ENCODE results near the gene PDE8B. TPM values are rescaled to one million over a fixed set of nuclear protein-coding genes. Genes with fewer than 3 reads are reported as not detected.

The PDE8B gene
- total RNA-seq, 2 donors from 2014 or later, result 0.89 to 1.4 TPM

DNA sequence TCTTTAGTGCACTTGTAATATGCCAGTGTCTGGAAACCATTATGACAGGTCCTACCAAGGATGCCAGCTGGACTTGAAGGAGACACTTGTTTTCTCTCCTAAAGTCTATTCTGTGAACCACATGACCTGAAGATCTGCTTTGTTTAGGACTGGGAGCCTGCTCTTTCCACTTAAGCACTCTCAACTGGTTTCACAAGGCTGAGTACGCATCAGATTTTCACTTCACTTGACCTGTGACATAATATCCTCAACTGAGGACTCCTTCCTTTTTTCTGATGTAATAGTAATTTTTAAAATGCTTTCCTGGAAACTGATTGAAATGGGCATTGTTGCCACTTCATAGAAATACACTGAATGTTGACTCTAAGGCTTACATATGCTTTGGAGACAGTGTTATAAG lies 52.2 kb downstream of the PDE8B start:
- DNase-seq (no peak), ATAC-seq (no peak)
- intact Hi-C loops (cut with DNase I, micrococcal nuclease), result no loop called here

DNA sequence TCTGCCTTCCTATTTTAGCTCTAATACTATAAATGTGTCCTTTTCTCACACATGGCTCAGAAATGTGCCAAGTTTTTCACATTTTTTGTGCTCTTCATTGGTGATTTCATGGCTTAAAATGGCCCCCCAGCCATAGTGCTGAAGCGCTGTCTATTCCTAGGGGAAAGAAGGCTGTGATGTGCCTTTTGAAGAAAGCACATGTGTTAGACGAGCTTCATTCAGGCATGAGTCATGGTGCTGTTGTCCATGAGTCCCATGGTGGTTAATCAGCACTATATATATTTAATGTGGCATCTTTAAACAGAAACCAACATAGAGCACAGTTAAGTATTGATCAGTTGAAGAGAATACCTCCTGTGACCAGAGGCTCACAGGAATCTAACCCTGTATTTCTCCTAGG lies 55.8 kb downstream of the PDE8B start:
- DNase-seq, result no peak
- intact Hi-C loops (cut with DNase I, micrococcal nuclease), result no loop called here
- ATAC-seq, result no peak

- no peak for DNase-seq
- intact Hi-C loops (cut with DNase I, micrococcal nuclease), result no loop called here
- no peak for ATAC-seq
Observed at GRCh38 chr5:77267496-77267895, 57.0 kb downstream of the PDE8B start.

- ATAC-seq (no peak), DNase-seq (no peak)
- intact Hi-C loops (cut with DNase I, micrococcal nuclease), result no loop called here
Observed at GRCh38 chr5:77272206-77272605, 61.7 kb downstream of the PDE8B start.

DNA sequence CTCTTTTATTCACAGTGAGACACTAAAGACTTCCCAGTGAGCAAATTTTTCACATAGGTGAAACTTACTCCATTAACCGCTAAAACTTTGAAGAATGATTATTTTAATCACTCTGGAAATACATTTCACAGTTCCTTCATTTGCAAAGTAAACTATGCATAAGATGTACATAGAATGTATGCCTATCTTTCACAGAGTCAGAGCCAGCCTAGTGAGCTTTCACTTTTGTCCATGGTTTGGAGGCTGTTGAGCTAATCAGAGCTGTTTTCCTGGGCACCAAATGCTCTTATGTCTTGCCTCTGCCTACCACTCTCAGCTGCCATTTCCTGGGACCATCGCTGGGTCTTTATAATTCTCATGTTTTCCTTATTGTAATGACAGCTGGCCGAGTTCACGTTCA lies 67.3 kb downstream of the PDE8B start:
- no peak for ATAC-seq

GRCh38 chr5:77280036-77280435 lies 69.6 kb downstream of the PDE8B start:
- DNase-seq (no peak), ATAC-seq (no peak)
- intact Hi-C loops (cut with DNase I, micrococcal nuclease), result no loop called here

More for the DNA sequence above, 67.3 kb downstream of the PDE8B start:
- intact Hi-C loops (cut with DNase I, micrococcal nuclease), result no loop called here
- DNase-seq, result no peak

GRCh38 chr5:77281969-77282336 lies 71.5 kb downstream of the PDE8B start:
- intact Hi-C loops (cut with DNase I, micrococcal nuclease), result no loop called here
- DNase-seq (no peak), ATAC-seq (no peak)

GRCh38 chr5:77282337-77283027 lies 72.0 kb downstream of the PDE8B start:
- DNase-seq, result no peak
- ATAC-seq, result no peak
- intact Hi-C loops (cut with DNase I, micrococcal nuclease), result no loop called here

- no peak for ATAC-seq
Observed at GRCh38 chr5:77285251-77285841, 74.9 kb downstream of the PDE8B start.

GRCh38 chr5:77292026-77292757 lies 81.7 kb downstream of the PDE8B start:
- intact Hi-C loops (cut with DNase I, micrococcal nuclease), result no loop called here
- ATAC-seq, result no peak
- DNase-seq, result no peak

More at GRCh38 chr5:77285251-77285841, 74.9 kb downstream of the PDE8B start:
- no peak for DNase-seq
- intact Hi-C loops (cut with DNase I, micrococcal nuclease), result no loop called here

GRCh38 chr5:77294185-77294584 lies 83.7 kb downstream of the PDE8B start:
- intact Hi-C loops (cut with DNase I, micrococcal nuclease), result no loop called here
- no peak for DNase-seq
- ATAC-seq, result no peak

DNA sequence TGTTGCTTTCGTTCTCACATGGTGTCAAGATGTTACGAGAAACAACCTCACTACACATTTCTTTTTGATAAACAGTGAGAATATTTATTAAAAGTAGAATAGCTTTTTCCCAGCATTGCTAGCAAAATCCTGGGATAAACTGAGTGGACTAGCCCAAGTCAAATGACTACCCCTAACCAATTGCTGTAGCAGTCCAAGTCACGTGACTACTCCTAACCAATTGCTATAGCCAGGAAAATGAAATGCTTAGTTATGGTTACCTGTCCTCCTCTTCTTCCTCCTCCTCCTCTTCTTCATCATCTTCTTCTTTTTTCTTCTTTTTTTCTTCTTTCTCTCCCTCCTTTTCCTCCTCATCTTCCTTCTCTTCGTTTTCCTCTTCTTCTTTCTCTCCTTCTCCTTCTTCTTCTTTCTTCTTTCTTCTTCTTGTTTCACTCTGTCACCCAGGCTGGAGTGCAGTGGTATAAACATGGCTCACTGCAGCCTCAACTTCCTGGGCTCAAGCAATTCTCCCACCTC lies 85.4 kb downstream of the PDE8B start:
- intact Hi-C loops (cut with DNase I, micrococcal nuclease), result no loop called here
- ATAC-seq, result no peak

DNA sequence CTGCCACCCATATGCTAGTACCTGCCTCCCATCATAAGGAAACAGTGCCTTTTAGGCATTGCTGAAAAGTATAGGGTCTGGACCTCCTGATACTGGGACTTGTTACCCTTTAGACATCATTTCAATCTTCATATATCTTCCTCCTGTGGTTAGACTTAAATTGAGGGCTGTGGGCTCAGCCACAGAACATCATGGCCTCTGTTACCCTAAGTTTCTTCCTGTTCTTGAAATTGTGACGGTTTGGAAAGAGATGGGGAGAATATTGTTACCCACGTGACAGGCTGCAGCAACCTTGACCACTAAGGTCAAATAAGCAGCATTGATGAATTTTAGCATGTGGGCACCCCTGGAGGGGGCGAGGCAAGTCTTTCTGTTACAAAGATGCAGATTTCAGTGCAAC lies 87.7 kb downstream of the PDE8B start:
- DNase-seq (no peak), ATAC-seq (no peak)
- intact Hi-C loops (cut with DNase I, micrococcal nuclease), result no loop called here

More for the DNA sequence above, 85.4 kb downstream of the PDE8B start:
- DNase-seq, result no peak

- DNase-seq, result peak; percentile 35 to 49
- intact Hi-C loops (cut with DNase I, micrococcal nuclease), result no loop called here
- ATAC-seq, result peak; percentile 100
Observed at GRCh38 chr5:77300451-77300850, 90.0 kb downstream of the PDE8B start.

DNA sequence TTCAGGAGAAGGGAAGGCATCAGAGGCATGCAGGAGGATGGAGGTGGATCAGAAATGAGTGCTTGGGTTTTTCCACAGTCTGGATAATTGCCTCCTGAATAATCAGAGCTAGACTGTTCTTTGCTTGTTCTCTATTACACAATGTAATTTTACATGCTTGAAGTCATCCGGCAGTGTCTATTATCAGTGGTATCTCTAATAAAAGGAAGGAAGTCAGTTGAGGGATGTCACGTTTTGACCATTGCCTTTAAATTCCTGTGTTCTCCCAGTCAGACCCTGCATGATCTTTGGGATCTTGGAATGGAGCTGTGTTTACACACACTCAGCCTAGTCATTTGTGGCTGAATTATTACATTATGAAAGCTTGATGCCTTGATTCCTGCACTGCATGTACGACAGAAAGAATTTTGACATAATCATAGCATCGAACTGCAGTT lies 91.0 kb downstream of the PDE8B start:
- ATAC-seq (no peak), DNase-seq (no peak)
- intact Hi-C loops (cut with DNase I, micrococcal nuclease), result no loop called here

DNA sequence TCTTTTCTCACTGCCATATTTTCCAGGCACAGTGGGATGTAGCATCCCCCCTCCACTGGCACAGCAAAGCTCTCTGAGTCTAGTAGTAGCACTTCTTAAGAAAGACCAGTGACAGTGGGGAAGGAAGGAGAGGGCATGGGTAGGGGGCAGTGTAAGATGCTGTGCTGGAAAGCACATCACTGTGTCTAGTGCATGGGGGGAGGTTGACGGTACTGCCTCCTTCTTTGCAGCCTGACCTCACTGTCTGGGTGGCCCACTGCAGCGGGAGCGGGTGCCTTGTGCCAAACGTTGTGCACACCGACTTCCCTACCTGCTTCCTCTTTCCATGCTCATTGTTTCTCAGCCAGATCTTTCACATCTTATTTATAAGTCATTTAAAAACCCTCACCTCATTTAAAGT lies 91.8 kb downstream of the PDE8B start:
- intact Hi-C loops (cut with DNase I, micrococcal nuclease), result no loop called here
- DNase-seq (no peak), ATAC-seq (no peak)

GRCh38 chr5:77302653-77303052 lies 92.2 kb downstream of the PDE8B start:
- DNase-seq, result no peak
- no peak for ATAC-seq
- intact Hi-C loops (cut with DNase I, micrococcal nuclease), result no loop called here

- ATAC-seq, result no peak
Observed at GRCh38 chr5:77304388-77304787, 93.9 kb downstream of the PDE8B start.

DNA sequence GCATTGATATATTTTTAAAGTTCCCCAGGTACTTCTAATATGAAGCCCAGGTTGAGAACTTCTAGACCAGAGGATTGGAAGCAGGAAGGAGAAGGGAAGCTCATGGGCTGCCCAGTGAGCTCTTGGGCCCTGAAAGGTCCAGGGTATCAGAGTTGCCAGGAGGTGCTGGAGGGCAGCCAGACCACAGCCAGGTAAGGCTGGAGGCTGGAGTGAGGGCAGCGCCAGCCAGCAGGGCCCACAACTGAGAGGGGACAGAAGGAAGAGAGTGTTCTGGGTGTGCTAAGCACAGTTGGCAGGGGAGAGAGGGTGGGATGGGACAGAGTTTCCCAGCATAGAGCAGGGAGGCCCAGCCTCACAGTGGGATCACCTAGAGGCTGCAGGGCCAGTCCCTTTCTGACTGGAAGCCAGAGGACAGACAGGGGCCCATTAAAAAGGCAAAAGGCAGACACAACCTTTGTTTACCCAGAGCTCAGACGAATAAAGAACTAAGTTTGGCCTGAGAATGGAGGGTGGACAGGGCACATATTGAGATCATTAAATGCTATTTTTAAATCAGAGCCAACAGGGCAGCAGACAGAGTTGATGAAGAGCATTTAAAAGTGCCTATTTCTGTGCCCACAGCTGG lies 94.9 kb downstream of the PDE8B start:
- DNase-seq, result no peak
- no peak for ATAC-seq
- intact Hi-C loops (cut with DNase I, micrococcal nuclease), result no loop called here

More at GRCh38 chr5:77304388-77304787, 93.9 kb downstream of the PDE8B start:
- intact Hi-C loops (cut with DNase I, micrococcal nuclease), result no loop called here
- no peak for DNase-seq

DNA sequence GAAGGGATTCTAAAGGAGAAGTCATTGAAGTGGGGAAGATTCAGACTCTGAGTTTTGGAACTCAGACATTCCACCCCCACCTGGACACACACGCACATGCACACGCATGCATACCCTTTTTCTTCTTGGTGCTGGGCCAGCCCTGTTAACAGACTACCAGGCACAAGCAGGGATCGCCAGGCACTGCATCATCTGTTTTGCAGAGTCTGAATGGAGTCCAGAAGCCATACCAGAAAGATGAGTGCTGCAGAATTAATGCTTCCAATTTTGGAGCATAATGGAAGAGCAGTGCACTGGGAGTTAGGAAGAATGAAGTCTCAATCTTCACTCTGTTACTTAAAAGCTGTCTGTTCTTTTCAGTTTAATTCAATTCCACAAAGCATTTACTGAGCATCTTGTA lies 95.5 kb downstream of the PDE8B start:
- ATAC-seq (no peak), DNase-seq (no peak)
- intact Hi-C loops (cut with DNase I, micrococcal nuclease), result no loop called here

Measured in left colon (tissue), 2 donors.